GM23248 (cell line): ENCODE measurements around the gene TBC1D3B. TPM values are rescaled to one million over a fixed set of nuclear protein-coding genes. Genes with fewer than 3 reads are reported as not detected.

ENCODE experiments used
- DNase-seq: peaks from one replicate; pipeline ENCODE4 v3.0.0-alpha.2; 2015
- H2AFZ ChIP-seq: fragments of 200-600 bp; sonication (generic); 2 replicates; pipeline ENCODE4 v1.6.1; 2016; ENCODE audit warnings: antibody characterized with exemption
- H3F3A ChIP-seq: fragments of 200-600 bp; sonication (generic); 2 replicates; pipeline ENCODE4 v1.6.1; 2016; ENCODE audit warnings: mild to moderate bottlenecking, antibody characterized with exemption, mixed run types; ENCODE audit not compliant: insufficient read depth
- H3K27ac ChIP-seq: fragments of 200-600 bp; sonication (generic); 2 replicates; pipeline ENCODE4 v1.5.1; 2016; ENCODE audit warnings: mild to moderate bottlenecking
- H3K27me3 ChIP-seq: fragments of 200-600 bp; sonication (generic); replicated peaks from 2 replicates; pipeline ENCODE4 v1.6.1; 2016; ENCODE audit warnings: mild to moderate bottlenecking; ENCODE audit not compliant: insufficient read depth
- H3K36me3 ChIP-seq: fragments of 200-600 bp; sonication (generic); 2 replicates; pipeline ENCODE4 v1.6.1; 2016; ENCODE audit warnings: low read depth, mild to moderate bottlenecking
- H3K4me1 ChIP-seq: fragments of 200-600 bp; sonication (generic); 2 replicates; pipeline ENCODE4 v1.6.1; 2016; ENCODE audit warnings: mild to moderate bottlenecking; ENCODE audit not compliant: insufficient read depth
- H3K4me2 ChIP-seq: fragments of 200-600 bp; sonication (generic); one replicate; pipeline ENCODE4 v1.6.1; 2016; ENCODE audit warnings: mild to moderate bottlenecking; ENCODE audit not compliant: unreplicated experiment
- H3K4me3 ChIP-seq: fragments of 200-600 bp; sonication (generic); 2 replicates; pipeline ENCODE4 v1.5.1; 2016; ENCODE audit warnings: mild to moderate bottlenecking
- H3K79me2 ChIP-seq: fragments of 200-600 bp; sonication (generic); 2 replicates; pipeline ENCODE4 v1.6.1; 2016; ENCODE audit warnings: mild to moderate bottlenecking; ENCODE audit not compliant: insufficient read depth
- H3K9ac ChIP-seq: fragments of 200-600 bp; sonication (generic); 2 replicates; pipeline ENCODE4 v1.6.1; 2016; ENCODE audit warnings: mild to moderate bottlenecking
- H3K9me2 ChIP-seq: fragments of 200-600 bp; sonication (generic); 2 replicates; pipeline ENCODE4 v1.6.1; 2016; ENCODE audit warnings: mixed run types, mild to moderate bottlenecking, moderate library complexity; ENCODE audit not compliant: insufficient read depth
- H3K9me3 ChIP-seq: fragments of 200-600 bp; sonication (generic); one replicate; pipeline ENCODE4 v1.6.1; 2017; ENCODE audit warnings: low read depth
- H4K20me1 ChIP-seq: fragments of 200-600 bp; sonication (generic); 2 replicates; pipeline ENCODE4 v1.6.0; 2016; ENCODE audit not compliant: insufficient read depth
- EZH2 ChIP-seq: fragments of 200-600 bp; sonication (generic); IDR thresholded peaks from 2 replicates; pipeline ENCODE4 v1.6.1; 2018; ENCODE audit warnings: antibody characterized with exemption, mild to moderate bottlenecking; ENCODE audit not compliant: insufficient read depth, poor library complexity, severe bottlenecking
- EZH2phosphoT487 ChIP-seq: fragments of 200-600 bp; sonication (generic); IDR thresholded peaks from 2 replicates; pipeline ENCODE4 v1.6.1; 2018; ENCODE audit warnings: antibody characterized with exemption, moderate library complexity, mild to moderate bottlenecking, low read depth; ENCODE audit not compliant: insufficient read depth
- WGBS, 2 experiments: methylation state at CpG; one replicate each; pipeline ENCODE4 v1.1.6; 2015 to 2017; ENCODE audit warnings: low lambda C conversion rate in 2 of 2, low coverage in 1 of 2; ENCODE audit errors: missing lambda C conversion rate in 2 of 2; 5-methylcytosine and 5-hydroxymethylcytosine counted together
- in situ Hi-C: fragments of 300-500 bp; cut with MboI; formaldehyde crosslinking; loops from 2 replicates; pipeline ENCODE4 v1.15.0; 2020
- polyA plus RNA-seq: library from polyadenylated mRNA; unstranded; fragments of >200 nt; fragmentation: Nextera tagmentation; extraction: Ambion mirVana; gene quantifications from 2 replicates; pipeline ENCODE4 v1.2.1, GENCODE V29; 2016
- total RNA-seq: library from RNA; depleted of rRNA; stranded (reverse); fragments of >200 nt; shearing (Covaris generic); gene quantifications from 2 replicates; pipeline ENCODE4 v1.2.3, GENCODE V29; 2014

TBC1D3B gene
- total and polyA plus RNA-seq, 2 experiments from 2014 or later, result 0.64 TPM; not detected in 1

GRCh38 chr17:36185416-36185815 is 9.0 kb upstream of the TBC1D3B start:
- Histone ChIP-seq H3K27ac (no peak overlapping the region), H2AFZ (no peak overlapping the region), H3K36me3 (no peaks in the 10 kb centered on the region), H4K20me1 (no peaks in the 10 kb centered on the region), H3K27me3 (no peaks in the 10 kb centered on the region), H3K4me1 (0 out of 2 replicates have a peak, but pooled peaks cover 5% of the 10 kb centered on the region), H3K79me2 (peaks cover 13% of the 10 kb centered on the region), H3K4me3 (no peak overlapping the region), H3K9me3 (no peaks in the 10 kb centered on the region), H3K4me2 (no peak overlapping the region), H3K9ac (no peak overlapping the region), H3F3A (no peaks in the 10 kb centered on the region), H3K9me2 (no peaks in the 10 kb centered on the region)
- WGBS, 2 experiments, result 69% methylated on average over 2 of the region's 2 CpGs
- in situ Hi-C loops, result no loop called here
- no peak for DNase-seq
- TF ChIP-seq EZH2 (no peak), EZH2phosphoT487 (no peak)

GRCh38 chr17:36184023-36184765 is 7.8 kb upstream of the TBC1D3B start:
- Histone ChIP-seq H3K27ac (no peak overlapping the region), H3K4me1 (0 out of 2 replicates have a peak, but pooled peaks cover 5% of the 10 kb centered on the region), H3K4me2 (peak overlapping the region; percentile 87), H3K9me2 (no peaks in the 10 kb centered on the region), H3F3A (no peaks in the 10 kb centered on the region), H4K20me1 (no peaks in the 10 kb centered on the region), H3K79me2 (peaks cover 13% of the 10 kb centered on the region), H3K9ac (peak overlapping the region; percentile 82), H3K36me3 (no peaks in the 10 kb centered on the region), H3K9me3 (no peaks in the 10 kb centered on the region), H2AFZ (peak overlapping the region; percentile 97), H3K27me3 (no peaks in the 10 kb centered on the region), H3K4me3 (peak overlapping the region; percentile 75)
- in situ Hi-C loops, result no loop called here
- TF ChIP-seq EZH2phosphoT487 (no peak), EZH2 (no peak)
- DNase-seq, result no peak
- 69 to 73% methylated on average over 12 of the region's 12 CpGs for whole genome bisulfite sequencing, 2 experiments

DNA sequence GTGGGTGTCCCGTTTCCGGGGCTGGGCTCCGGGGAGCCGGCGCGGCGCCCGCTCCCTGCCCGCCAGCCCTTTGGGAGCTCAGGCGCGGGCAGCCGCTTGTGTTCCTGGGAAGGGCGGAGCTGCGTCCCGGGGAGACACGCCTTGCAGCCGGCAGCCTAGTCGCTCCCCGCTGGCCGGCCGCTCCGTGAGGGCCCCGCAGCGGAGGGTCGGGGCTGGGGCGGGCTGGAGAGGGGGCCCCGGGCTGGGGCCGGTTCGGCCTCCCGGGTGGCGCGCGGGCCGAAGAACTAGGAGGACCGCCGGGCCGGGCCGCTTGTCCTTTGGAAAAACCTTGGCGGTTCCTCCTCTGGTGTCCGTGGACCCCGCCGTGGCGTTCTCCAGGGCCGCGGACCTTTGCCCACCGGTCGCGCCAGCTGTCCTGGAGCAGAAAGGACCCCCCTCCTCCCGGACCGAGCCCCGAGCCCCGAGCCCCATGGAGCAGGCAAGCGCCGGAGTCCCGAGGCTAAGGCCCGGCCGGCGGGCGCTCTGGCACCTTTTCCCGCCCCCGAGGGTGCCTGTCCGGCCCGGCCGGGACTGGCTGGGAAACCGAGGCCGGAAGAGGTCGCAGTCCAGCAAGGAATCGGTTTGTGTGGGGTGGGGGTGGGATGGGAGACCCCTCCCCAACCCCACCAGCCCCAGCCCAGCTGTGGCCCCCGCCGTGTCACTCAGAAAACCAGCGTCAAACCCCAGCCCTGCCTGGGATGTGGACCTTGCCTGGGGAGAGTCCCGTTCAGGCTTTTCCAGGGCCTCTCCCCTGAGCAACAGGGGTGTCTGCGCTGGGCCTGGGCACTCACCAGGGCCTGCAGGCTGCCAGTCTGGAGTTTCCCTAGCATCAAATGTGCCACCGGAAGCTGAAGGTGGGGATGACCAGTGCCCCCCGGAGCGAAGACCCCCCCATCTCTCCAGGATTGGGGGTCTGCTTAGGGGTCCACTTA is 6.8 kb upstream of the TBC1D3B start:
- no peaks in the 10 kb centered on the region for H3K9me3 ChIP-seq
- H3K9ac ChIP-seq, result peak overlapping the region; percentile 82
- peak overlapping the region; percentile 75 for H3K4me3 ChIP-seq
- H3F3A ChIP-seq, result no peaks in the 10 kb centered on the region
- TF ChIP-seq EZH2phosphoT487, result no peak
- no peak for TF ChIP-seq EZH2
- H3K4me2 ChIP-seq, result peak overlapping the region; percentile 87
- no peaks in the 10 kb centered on the region for H4K20me1 ChIP-seq
- no peaks in the 10 kb centered on the region for H3K27me3 ChIP-seq
- H3K9me2 ChIP-seq, result no peaks in the 10 kb centered on the region
- in situ Hi-C loops, result no loop called here
- H3K4me1 ChIP-seq, result 0 out of 2 replicates have a peak, but pooled peaks cover 5% of the 10 kb centered on the region
- peaks cover 13% of the 10 kb centered on the region for H3K79me2 ChIP-seq
- DNase-seq, result peak; percentile 97
- 2 to 3% methylated on average over 61 to 76 of the region's 76 CpGs for WGBS, 2 experiments
- H3K36me3 ChIP-seq, result no peaks in the 10 kb centered on the region
- peak overlapping the region; percentile 97 for H2AFZ ChIP-seq
- no peak overlapping the region for H3K27ac ChIP-seq
